ENCODE data around the gene ZNF619. TPM values are rescaled to one million over a fixed set of nuclear protein-coding genes. Genes with fewer than 3 reads are reported as not detected.

Gene ZNF619
- polyA plus RNA-seq, 1 experiment, result 3.0 TPM

- Histone ChIP-seq H3K36me3 (ENCODE audit: control insufficient read depth, insufficient read depth, low read length) (peaks cover 20% of the 10 kb centered on the region), H3K4me3 (ENCODE audit: low read depth, low read length) (no peak overlapping the region), H3K27me3 (ENCODE audit: control insufficient read depth, insufficient read depth, low read length) (no peaks in the 10 kb centered on the region)
- no peak for TF ChIP-seq CTCF (IDR thresholded peaks at IDR 0.05; ENCODE audit: insufficient read depth, low read depth, low read length)
- no peak for DNase-seq (ENCODE audit: low read depth)
- POLR2A ChIA-PET, result no interaction called here
- CTCF ChIA-PET, result no interaction called here
Observed at GRCh38 chr3:40532252-40532651, 55.3 kb downstream of the ZNF619 start.

DNA sequence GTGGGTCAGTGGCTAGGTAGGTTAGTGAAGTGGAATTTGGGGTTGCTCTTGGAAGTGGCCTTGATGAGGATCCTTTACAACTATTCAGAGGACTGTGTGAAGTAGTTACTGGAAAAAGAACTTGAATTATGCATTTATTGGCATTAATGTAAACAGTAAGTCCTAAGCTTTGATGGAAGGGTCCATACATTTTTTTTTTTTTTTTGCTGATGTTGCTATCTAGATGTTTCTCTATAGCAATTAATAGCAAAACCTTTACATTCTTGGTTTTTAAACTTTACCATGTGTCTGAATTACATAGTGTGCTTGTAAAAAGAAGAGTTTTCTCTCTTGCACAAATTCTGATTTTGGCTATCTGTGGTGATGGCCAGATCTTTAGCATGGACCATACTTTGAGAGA is 57.4 kb downstream of the ZNF619 start:
- Histone ChIP-seq H3K36me3 (ENCODE audit: control insufficient read depth, insufficient read depth, low read length) (peaks cover 20% of the 10 kb centered on the region), H3K4me3 (ENCODE audit: low read depth, low read length) (no peak overlapping the region), H3K27me3 (ENCODE audit: control insufficient read depth, insufficient read depth, low read length) (no peaks in the 10 kb centered on the region)
- POLR2A ChIA-PET, result no interaction called here
- CTCF ChIA-PET, result interaction anchor here (0.6 kb wide), 1 partner anchor 16 kb away, joined by 5 read pairs; no protein-coding TSS in a partner anchor
- DNase-seq (ENCODE audit: low read depth), result no peak
- TF ChIP-seq CTCF (IDR thresholded peaks at IDR 0.05; ENCODE audit: insufficient read depth, low read depth, low read length), result no peak

Small RNA genes within 50 kb of the gene (small RNA-seq; reads per million reads assigned to genes)
- gene RNU5B-2P (ENCODE audit: insufficient read length, low read depth, low replicate concordance), result not detected

Other genes with a start within 250 kb of the ZNF619 start
- 18.6 and 38.9 TPM in 2 replicates for gene EIF1B, start 167.4 kb upstream of the ZNF619 start, polyA plus RNA-seq (2011; rRNA removed)
- gene ENTPD3, start 89.9 kb upstream of the ZNF619 start, polyA plus RNA-seq (2011; rRNA removed), result 0.07 TPM in 1 of 2 replicates, not detected in the other
- 437 and 635 TPM in 2 replicates for gene RPL14, start 19.8 kb upstream of the ZNF619 start, polyA plus RNA-seq (2011; rRNA removed)
- 0.27 and 0.37 TPM in 2 replicates for gene ZNF620, start 28.9 kb downstream of the ZNF619 start, polyA plus RNA-seq (2011; rRNA removed)
- 13.2 and 17.3 TPM in 2 replicates for gene ZNF621, start 47.8 kb downstream of the ZNF619 start, polyA plus RNA-seq (2011; rRNA removed)